NT2/D1 (cell line): ENCODE measurements around the gene OTUB2.

Experiments used
- SUZ12 ChIP-seq: IDR thresholded peaks from 2 replicates; pipeline ENCODE4 v1.6.1; 2011; ENCODE audit not compliant: insufficient read length, insufficient read depth; ENCODE audit errors: extremely low read depth
- YY1 ChIP-seq: IDR thresholded peaks from 2 replicates; pipeline ENCODE4 v1.6.1; 2011; ENCODE audit not compliant: insufficient read length, insufficient read depth
- ZNF274 ChIP-seq: IDR thresholded peaks from 2 replicates; pipeline ENCODE4 v1.6.1; 2011; ENCODE audit warnings: mild to moderate bottlenecking, low read depth, low read length

DNA sequence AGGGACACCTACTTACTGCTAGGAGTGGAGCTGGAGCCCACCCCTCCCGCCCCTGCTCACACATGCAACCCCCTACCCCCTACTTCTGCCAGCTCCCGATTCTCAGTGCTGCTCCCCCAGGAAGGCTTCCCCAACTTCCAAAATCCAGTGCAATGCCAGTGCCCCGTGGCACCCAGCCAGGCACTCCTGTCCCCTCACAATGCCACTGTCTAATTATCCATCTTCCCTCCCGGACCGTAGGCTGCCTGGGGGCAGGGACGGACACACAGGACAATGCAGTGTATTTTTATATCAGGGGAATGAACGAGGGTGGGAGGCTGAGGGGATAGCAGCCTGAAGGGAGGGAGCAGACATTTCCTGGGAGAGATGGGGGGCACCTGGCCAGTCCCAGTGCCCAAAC is 12.4 kb downstream of the OTUB2 start:
- TF ChIP-seq YY1 (no peak), ZNF274 (no peak), SUZ12 (no peak)
